HG02642 (cell line): ENCODE results near the gene ECI1.

Source experiments
- ATAC-seq: cut with Tn5 transposase; IDR thresholded peaks from one replicate; pipeline ENCODE4 v1.9.1; 2021; ENCODE audit warnings: mild to moderate bottlenecking; ENCODE audit not compliant: unreplicated experiment, poor library complexity

The ECI1 gene

GRCh38 chr16:2251296-2252111 is at the start of gene ECI1:
ECI1 (minus strand) TSS chr16:2251587; CDS start chr16:2251566, 21 bp downstream.
- ATAC-seq: peak; percentile 89

- no peak for ATAC-seq
Observed at GRCh38 chr16:2299915-2300192, 48.5 kb upstream of the ECI1 start.

- ATAC-seq: no peak
Observed at GRCh38 chr16:2299121-2299914, 47.9 kb upstream of the ECI1 start.

- no peak for ATAC-seq
Observed at GRCh38 chr16:2298621-2299020, 47.2 kb upstream of the ECI1 start.

GRCh38 chr16:2297506-2297860 is 46.1 kb upstream of the ECI1 start:
- ATAC-seq: no peak

- ATAC-seq: no peak
Observed at GRCh38 chr16:2296661-2297505, 45.5 kb upstream of the ECI1 start.

- ATAC-seq: peak; percentile 49
Observed at GRCh38 chr16:2295056-2295798, 43.8 kb upstream of the ECI1 start.

GRCh38 chr16:2292221-2292620 is 40.8 kb upstream of the ECI1 start:
- ATAC-seq: no peak

GRCh38 chr16:2289282-2289681 is 37.9 kb upstream of the ECI1 start:
- ATAC-seq: no peak

- ATAC-seq: no peak
Observed at GRCh38 chr16:2288726-2289125, 37.3 kb upstream of the ECI1 start.

- ATAC-seq: no peak
Observed at GRCh38 chr16:2287916-2288547, 36.6 kb upstream of the ECI1 start.

- no peak for ATAC-seq
Observed at GRCh38 chr16:2286550-2286949, 35.2 kb upstream of the ECI1 start.

- ATAC-seq: no peak
Observed at GRCh38 chr16:2285731-2286191, 34.4 kb upstream of the ECI1 start.

GRCh38 chr16:2284797-2285576 is 33.6 kb upstream of the ECI1 start:
- ATAC-seq: no peak

- ATAC-seq: no peak
Observed at GRCh38 chr16:2284001-2284770, 32.8 kb upstream of the ECI1 start.

- no peak for ATAC-seq
Observed at GRCh38 chr16:2282866-2283555, 31.6 kb upstream of the ECI1 start.

GRCh38 chr16:2282262-2282661 is 30.9 kb upstream of the ECI1 start:
- ATAC-seq: no peak
